ENCODE data around the gene RSPH1.

The RSPH1 gene

GRCh38 chr21:42429856-42430255, 66.2 kb downstream of the RSPH1 start:
- Histone ChIP-seq H3K9me2 (replicated peaks; ENCODE audit: low read depth, low read length) (no peaks in the 10 kb centered on the region), H3K79me2 (ENCODE audit: insufficient read depth, low read length) (0 out of 2 replicates have a peak, but pooled peaks cover 5% of the 10 kb centered on the region), H3K9me3 (ENCODE audit: insufficient read depth, low read depth, low read length) (peaks cover 13% of the 10 kb centered on the region), H4K20me1 (ENCODE audit: insufficient read depth, low read length, poor library complexity, severe bottlenecking) (no peaks in the 10 kb centered on the region), H3K9ac (ENCODE audit: low read depth, low read length, poor library complexity, severe bottlenecking) (no peak overlapping the region), H2AFZ (ENCODE audit: low read length) (no peak overlapping the region), H3K4me2 (ENCODE audit: low read depth, low read length, poor library complexity, severe bottlenecking) (no peak overlapping the region), H3K36me3 (ENCODE audit: insufficient read depth, low read length) (peaks cover 20% of the 10 kb centered on the region; the same call in 1 of the 2 replicates), H3K4me1 (ENCODE audit: insufficient read depth, low read length, poor library complexity, severe bottlenecking) (peaks cover 30% of the 10 kb centered on the region), H3K27me3 (ENCODE audit: insufficient read depth, low read length, poor library complexity, severe bottlenecking) (no peaks in the 10 kb centered on the region), H3F3A (ENCODE audit: low read depth) (peaks cover 10% of the 10 kb centered on the region), H3K4me3 (ENCODE audit: low read length, poor library complexity, severe bottlenecking) (no peak overlapping the region)
- TF ChIP-seq EZH2phosphoT487 (IDR thresholded peaks at IDR 0.05; ENCODE audit: borderline replicate concordance) (no peak), CTCF (conservative IDR thresholded peaks at IDR 0.05; ENCODE audit: low read length) (no peak)

- Histone ChIP-seq H3K9ac (ENCODE audit: low read depth, low read length, poor library complexity, severe bottlenecking) (no peak overlapping the region), H3K27me3 (ENCODE audit: insufficient read depth, low read length, poor library complexity, severe bottlenecking) (no peaks in the 10 kb centered on the region), H3K36me3 (ENCODE audit: insufficient read depth, low read length) (peaks cover 16% of the 10 kb centered on the region; the same call in 1 of the 2 replicates), H3F3A (ENCODE audit: low read depth) (peaks cover 18% of the 10 kb centered on the region), H3K4me1 (ENCODE audit: insufficient read depth, low read length, poor library complexity, severe bottlenecking) (peaks cover 38% of the 10 kb centered on the region), H4K20me1 (ENCODE audit: insufficient read depth, low read length, poor library complexity, severe bottlenecking) (no peaks in the 10 kb centered on the region), H3K79me2 (ENCODE audit: insufficient read depth, low read length) (0 out of 2 replicates have a peak, but pooled peaks cover 5% of the 10 kb centered on the region), H3K9me3 (ENCODE audit: insufficient read depth, low read depth, low read length) (peaks cover 13% of the 10 kb centered on the region), H3K4me2 (ENCODE audit: low read depth, low read length, poor library complexity, severe bottlenecking) (no peak overlapping the region), H3K4me3 (ENCODE audit: low read length, poor library complexity, severe bottlenecking) (no peak overlapping the region), H2AFZ (ENCODE audit: low read length) (no peak overlapping the region), H3K9me2 (replicated peaks; ENCODE audit: low read depth, low read length) (no peaks in the 10 kb centered on the region)
- TF ChIP-seq EZH2phosphoT487 (IDR thresholded peaks at IDR 0.05; ENCODE audit: borderline replicate concordance), result no peak
- no peak for TF ChIP-seq CTCF (conservative IDR thresholded peaks at IDR 0.05; ENCODE audit: low read length)
Observed at GRCh38 chr21:42429021-42429420, 67.0 kb downstream of the RSPH1 start.

- H4K20me1 ChIP-seq (ENCODE audit: insufficient read depth, low read length, poor library complexity, severe bottlenecking), result no peaks in the 10 kb centered on the region
- TF ChIP-seq CTCF (conservative IDR thresholded peaks at IDR 0.05; ENCODE audit: low read length), result no peak
- no peak for TF ChIP-seq EZH2phosphoT487 (IDR thresholded peaks at IDR 0.05; ENCODE audit: borderline replicate concordance)
Observed at GRCh38 chr21:42427809-42428419, 68.1 kb downstream of the RSPH1 start.

More at GRCh38 chr21:42427809-42428419, 68.1 kb downstream of the RSPH1 start:
- H3K9me3 ChIP-seq (ENCODE audit: insufficient read depth, low read depth, low read length), result peaks cover 9% of the 10 kb centered on the region
- H3K9me2 ChIP-seq (replicated peaks; ENCODE audit: low read depth, low read length), result no peaks in the 10 kb centered on the region
- 0 out of 2 replicates have a peak, but pooled peaks cover 5% of the 10 kb centered on the region for H3K79me2 ChIP-seq (ENCODE audit: insufficient read depth, low read length)
- H3K27me3 ChIP-seq (ENCODE audit: insufficient read depth, low read length, poor library complexity, severe bottlenecking), result no peaks in the 10 kb centered on the region
- no peak overlapping the region for H3K4me2 ChIP-seq (ENCODE audit: low read depth, low read length, poor library complexity, severe bottlenecking)
- no peak overlapping the region for H3K9ac ChIP-seq (ENCODE audit: low read depth, low read length, poor library complexity, severe bottlenecking)
- peaks cover 11% of the 10 kb centered on the region; the same call in 1 of the 2 replicates for H3K36me3 ChIP-seq (ENCODE audit: insufficient read depth, low read length)
- H2AFZ ChIP-seq (ENCODE audit: low read length), result no peak overlapping the region
- H3K4me1 ChIP-seq (ENCODE audit: insufficient read depth, low read length, poor library complexity, severe bottlenecking), result peaks cover 49% of the 10 kb centered on the region
- H3K4me3 ChIP-seq (ENCODE audit: low read length, poor library complexity, severe bottlenecking), result no peak overlapping the region
- peaks cover 24% of the 10 kb centered on the region for H3F3A ChIP-seq (ENCODE audit: low read depth)
